IMR-90 (cell line): ENCODE results near the gene MMD. TPM values are rescaled to one million over a fixed set of nuclear protein-coding genes. Genes with fewer than 3 reads are reported as not detected.

Source experiments
- ATAC-seq: fragments of 200-7000 bp; cut with Tn5 transposase; 2 replicates; pipeline ENCODE4 v1.9.1; 2020; ENCODE audit warnings: low read depth, mild to moderate bottlenecking, moderate library complexity
- BruUV-seq: library from RNA; stranded (reverse); fragments of 400-500 nt; replicated peaks from 2 replicates; lab custom pipeline; 2021; lab: Mats Ljungman, UMichigan
- CTCF ChIA-PET: fragments of 300-600 bp; formaldehyde crosslinking; extraction: SDS; loops from one replicate; lab custom pipeline; 2021; ENCODE audit warnings: antibody characterized with exemption; lab: Yijun Ruan, JAX
- POLR2A ChIA-PET: fragments of 300-600 bp; sonication (Branson Sonifier 250); formaldehyde crosslinking; loops from one replicate; lab custom pipeline; 2022; ENCODE audit warnings: antibody characterized with exemption; ENCODE audit not compliant: unreplicated experiment; lab: Charles Lee
- DNase-seq: peaks from one replicate; pipeline ENCODE4 v3.0.0; 2013
- H2AFZ ChIP-seq: replicated peaks from 2 replicates; pipeline ENCODE3; 2013; ENCODE audit warnings: low read length, mild to moderate bottlenecking; ENCODE audit not compliant: poor library complexity
- H2AK5ac ChIP-seq: 2 replicates; pipeline ENCODE4 v1.6.1; 2013; ENCODE audit warnings: low read depth, low read length, inconsistent platforms
- H2AK9ac ChIP-seq: replicated peaks from 2 replicates; pipeline ENCODE3; 2013; ENCODE audit warnings: mild to moderate bottlenecking, low read depth, low read length, moderate library complexity; ENCODE audit not compliant: poor library complexity
- H2BK120ac ChIP-seq: 2 replicates; pipeline ENCODE4 v1.6.1; 2013; ENCODE audit warnings: low read depth, low read length, inconsistent platforms
- H2BK15ac ChIP-seq: 3 replicates; pipeline ENCODE4 v1.6.1; 2013; ENCODE audit warnings: low read depth, low read length, inconsistent platforms
- H2BK20ac ChIP-seq: 2 replicates; pipeline ENCODE4 v1.6.1; 2013; ENCODE audit warnings: low read depth, mild to moderate bottlenecking, inconsistent platforms, low read length, moderate library complexity
- H2BK5ac ChIP-seq: 2 replicates; pipeline ENCODE4 v1.6.1; 2013; ENCODE audit warnings: mild to moderate bottlenecking, low read depth, low read length, inconsistent platforms; ENCODE audit not compliant: poor library complexity, severe bottlenecking
- H3K14ac ChIP-seq: replicated peaks from 2 replicates; pipeline ENCODE4 v1.6.1; 2013; ENCODE audit warnings: low read depth, low read length, inconsistent platforms
- H3K18ac ChIP-seq: 2 replicates; pipeline ENCODE4 v1.6.1; 2013; ENCODE audit warnings: low read depth, low read length, control low read depth
- H3K23ac ChIP-seq: 2 replicates; pipeline ENCODE4 v1.6.1; 2013; ENCODE audit warnings: low read depth, low read length, inconsistent platforms
- H3K27ac ChIP-seq: 2 replicates; pipeline ENCODE4 v1.5.1; 2013; ENCODE audit warnings: mild to moderate bottlenecking, control low read depth, low read length; ENCODE audit not compliant: insufficient read depth
- H3K27me3 ChIP-seq: 2 replicates; pipeline ENCODE4 v1.6.1; 2013; ENCODE audit warnings: low read length; ENCODE audit not compliant: control insufficient read depth, insufficient read depth
- H3K36me3 ChIP-seq: 2 replicates; pipeline ENCODE4 v1.6.1; 2013; ENCODE audit warnings: low read length, mixed read lengths; ENCODE audit not compliant: control insufficient read depth, insufficient read depth
- H3K4ac ChIP-seq: 2 replicates; pipeline ENCODE4 v1.6.1; 2013; ENCODE audit warnings: low read depth, low read length, inconsistent platforms
- H3K4me1 ChIP-seq: 2 replicates; pipeline ENCODE4 v1.6.1; 2013; ENCODE audit warnings: low read length, mixed read lengths; ENCODE audit not compliant: control insufficient read depth, insufficient read depth
- H3K4me2 ChIP-seq: 2 replicates; pipeline ENCODE4 v1.6.1; 2013; ENCODE audit warnings: low read depth, mild to moderate bottlenecking, control low read depth, low read length, moderate library complexity
- H3K4me3 ChIP-seq: 2 replicates; pipeline ENCODE4 v1.5.1; 2013; ENCODE audit warnings: low read depth, mild to moderate bottlenecking, control low read depth, low read length, moderate library complexity; ENCODE audit not compliant: insufficient read depth
- H3K56ac ChIP-seq: 2 replicates; pipeline ENCODE4 v1.6.1; 2013; ENCODE audit warnings: low read length, inconsistent platforms; ENCODE audit not compliant: insufficient read depth; ENCODE audit errors: extremely low read depth
- H3K79me1 ChIP-seq, 2 experiments: 2 replicates each; pipeline ENCODE4 v1.6.1; 2013; ENCODE audit warnings: low read length in 2 of 2, inconsistent platforms in 1 of 2, low read depth in 1 of 2
- H3K9ac ChIP-seq: 2 replicates; pipeline ENCODE4 v1.6.1; 2013; ENCODE audit warnings: low read depth, low read length, control low read depth
- H3K9me1 ChIP-seq: 2 replicates; pipeline ENCODE4 v1.6.1; 2013; ENCODE audit warnings: low read length, inconsistent platforms; ENCODE audit not compliant: insufficient read depth
- H3K9me3 ChIP-seq: 2 replicates; pipeline ENCODE4 v1.6.1; 2013; ENCODE audit warnings: low read length; ENCODE audit not compliant: control insufficient read depth, insufficient read depth
- H4K20me1 ChIP-seq: 2 replicates; pipeline ENCODE4 v1.6.1; 2013; ENCODE audit warnings: low read length, inconsistent platforms; ENCODE audit not compliant: insufficient read depth
- H4K5ac ChIP-seq: 2 replicates; pipeline ENCODE4 v1.6.1; 2013; ENCODE audit warnings: mild to moderate bottlenecking, low read depth, low read length, control low read depth
- H4K8ac ChIP-seq, 2 experiments: 2 replicates each; pipeline ENCODE4 v1.6.1; 2013; ENCODE audit warnings: low read depth in 2 of 2, low read length in 2 of 2, control low read depth in 1 of 2, inconsistent platforms in 1 of 2
- H4K91ac ChIP-seq: 2 replicates; pipeline ENCODE4 v1.6.1; 2013; ENCODE audit warnings: low read depth, low read length, inconsistent platforms; ENCODE audit not compliant: insufficient read depth
- BHLHE40 ChIP-seq: fragments of 150-350 bp; IDR thresholded peaks from 2 replicates; pipeline ENCODE4 v1.6.1; 2016; ENCODE audit warnings: mild to moderate bottlenecking, low read depth, low read length
- CEBPB ChIP-seq: IDR thresholded peaks from 2 replicates; pipeline ENCODE4 v1.6.1; 2012; ENCODE audit warnings: low read depth, low read length, improper control_type of control experiment
- CHD1 ChIP-seq: IDR thresholded peaks from 2 replicates; pipeline ENCODE4 v1.6.1; 2012; ENCODE audit warnings: low read depth, low read length, improper control_type of control experiment
- CTCF ChIP-seq: conservative IDR thresholded peaks from 2 replicates; pipeline ENCODE4 v1.5.1; 2012; ENCODE audit warnings: mild to moderate bottlenecking, low read depth, low read length, improper control_type of control experiment
- FOS ChIP-seq: fragments of 150-350 bp; IDR thresholded peaks from 2 replicates; pipeline ENCODE4 v1.6.1; 2016; ENCODE audit warnings: low read depth, low read length
- MAFK ChIP-seq: IDR thresholded peaks from 2 replicates; pipeline ENCODE4 v1.6.1; 2012; ENCODE audit warnings: low read depth, low read length, improper control_type of control experiment
- MAZ ChIP-seq: IDR thresholded peaks from 2 replicates; pipeline ENCODE4 v1.6.1; 2012; ENCODE audit warnings: low read depth, mild to moderate bottlenecking, low read length, improper control_type of control experiment, moderate library complexity, borderline replicate concordance
- MXI1 ChIP-seq: IDR thresholded peaks from 2 replicates; pipeline ENCODE4 v1.6.1; 2012; ENCODE audit warnings: low read depth, mild to moderate bottlenecking, low read length, moderate library complexity, borderline replicate concordance
- NFE2L2 ChIP-seq: fragments of 150-350 bp; IDR thresholded peaks from 2 replicates; pipeline ENCODE4 v1.6.1; 2016; ENCODE audit warnings: low read depth, mild to moderate bottlenecking, low read length
- POLR2A ChIP-seq: IDR thresholded peaks from 2 replicates; pipeline ENCODE4 v1.6.1; 2012; ENCODE audit warnings: mild to moderate bottlenecking, low read depth, low read length
- RAD21 ChIP-seq: IDR thresholded peaks from 2 replicates; pipeline ENCODE4 v1.6.1; 2012; ENCODE audit warnings: low read length, improper control_type of control experiment
- RCOR1 ChIP-seq: IDR thresholded peaks from 2 replicates; pipeline ENCODE4 v1.6.1; 2012; ENCODE audit warnings: mild to moderate bottlenecking, low read length, improper control_type of control experiment; ENCODE audit not compliant: insufficient replicate concordance
- RFX5 ChIP-seq: IDR thresholded peaks from 2 replicates; pipeline ENCODE4 v1.8.0; 2012; ENCODE audit warnings: low read depth, mild to moderate bottlenecking, low read length, moderate library complexity
- SMC3 ChIP-seq: fragments of 150-350 bp; IDR thresholded peaks from 2 replicates; pipeline ENCODE4 v1.6.1; 2016; ENCODE audit warnings: low read depth, mild to moderate bottlenecking, antibody characterized with exemption, low read length, moderate library complexity
- USF2 ChIP-seq: fragments of 150-350 bp; IDR thresholded peaks from 2 replicates; pipeline ENCODE4 v1.6.1; 2017; ENCODE audit warnings: mild to moderate bottlenecking, antibody characterized with exemption, low read length, low read depth
- WGBS, 2 experiments: methylation state at CpG; one replicate each; pipeline versions ENCODE4 v1.1.5 to v1.1.7; 2013; ENCODE audit warnings: missing lambda C conversion rate in 2 of 2; ENCODE audit not compliant: insufficient read length in 1 of 2; ENCODE audit errors: extremely low coverage in 2 of 2; 5-methylcytosine and 5-hydroxymethylcytosine counted together
- dilution Hi-C: fragments of 300-500 bp; cut with HindIII; formaldehyde crosslinking; loops from one replicate; pipeline ENCODE4 v1.14.3; 2018; ENCODE audit warnings: low sequenced_read_pairs; ENCODE audit not compliant: unreplicated experiment
- in situ Hi-C: fragments of 300-500 bp; cut with MboI; formaldehyde crosslinking; loops from 3 replicates; pipeline ENCODE4 v1.14.3; 2019; ENCODE audit warnings: low sequenced_read_pairs, inconsistent platforms, mixed read lengths
- intact Hi-C: fragments of 100-400 bp; cut with micrococcal nuclease; formaldehyde crosslinking; loops from 2 replicates; pipeline ENCODE4 v1.10.0; 2022
- polyA plus RNA-seq, 3 experiments: library from polyadenylated mRNA; depleted of rRNA; stranded (reverse); fragments of >200 nt; gene quantifications; 2 replicates each; pipeline ENCODE4 v1.2.3, GENCODE V29; 2012; ENCODE audit warnings: low replicate concordance in 1 of 3
- total RNA-seq: library from RNA; depleted of rRNA; stranded (reverse); fragments of >200 nt; gene quantifications from 2 replicates; pipeline ENCODE4 v1.2.3, GENCODE V29; 2012

MMD gene
- total and polyA plus RNA-seq, 2 of the 4 experiments (the other 2 are of a cell fraction), result 6.3 to 7.0 TPM

GRCh38 chr17:55420067-55420775, 1.4 kb downstream of the MMD start:
- Histone ChIP-seq H3K27ac (peak overlapping the region; percentile 30; the same call in 1 of the 2 replicates), H3K27me3 (peaks cover under 1% of the 10 kb centered on the region; the same call in 1 of the 2 replicates), H3K4ac (peak overlapping the region; percentile 48; the same call in 1 of the 2 replicates), H3K9ac (peak overlapping the region; percentile 64), H3K9me1 (peaks cover 3% of the 10 kb centered on the region; the same call in 1 of the 2 replicates), H3K4me2 (peak overlapping the region; percentile 74), H3K36me3 (no peaks in the 10 kb centered on the region), H4K20me1 (0 out of 2 replicates have a peak, but pooled peaks cover 3% of the 10 kb centered on the region), H3K4me3 (peak overlapping the region; percentile 79), H3K14ac (peak overlapping the region; percentile 69; the same call in 1 of the 2 replicates), H3K18ac (peak overlapping the region; percentile 42; the same call in 1 of the 2 replicates), H3K79me1 (peaks cover 29 to 39% of the 10 kb centered on the region in 2 experiments), H2BK20ac (no peak overlapping the region), H2AK5ac (peak overlapping the region; percentile 20; the same call in 1 of the 2 replicates), H2AFZ (peak overlapping the region; percentile 96), H3K9me3 (no peaks in the 10 kb centered on the region), H4K5ac (no peak overlapping the region; the same call in 1 of the 2 replicates), H3K4me1 (peaks cover 5% of the 10 kb centered on the region), H3K23ac (peak overlapping the region; percentile 49), H2BK15ac (no peak overlapping the region), H2BK5ac (no peak overlapping the region), H3K56ac (no peak overlapping the region), H2BK120ac (no peak overlapping the region; the same call in 1 of the 2 replicates), H4K91ac (no peak overlapping the region; the same call in 1 of the 2 replicates), H2AK9ac (no peak overlapping the region), H4K8ac (peak overlapping the region; percentile 22 to 26; a peak in 1 of 4 replicates)
- in situ Hi-C loops (no loop called here), dilution Hi-C loops (no loop called here), intact Hi-C loops (loop anchor here (2.0 to 10.0 kb wide), 2 partner anchors 33 to 335 kb away; partner anchors contain the start of gene PCTP)
- CTCF ChIA-PET, result no interaction called here
- POLR2A ChIA-PET, result no interaction called here
- 80% methylated on average over 1 of the region's 6 CpGs; no CpG with 5 or more reads in 1 of the 2 experiments for WGBS, 2 experiments
- ATAC-seq (no peak), DNase-seq (no peak)
- BruUV-seq, result no TSS peak
- no peak for TF ChIP-seq CHD1
- TF ChIP-seq USF2, result no peak
- no peak for TF ChIP-seq MAFK
- no peak for TF ChIP-seq RAD21
- no peak for TF ChIP-seq CEBPB
- TF ChIP-seq MXI1, result no peak
- no peak for TF ChIP-seq CTCF
- TF ChIP-seq BHLHE40, result no peak
- TF ChIP-seq MAZ, result no peak
- no peak for TF ChIP-seq RCOR1
- no peak for TF ChIP-seq FOS
- TF ChIP-seq SMC3, result no peak
- TF ChIP-seq NFE2L2, result no peak
- no peak for TF ChIP-seq POLR2A
- no peak for TF ChIP-seq RFX5
